Prostate gland (tissue), 2 donors: ENCODE data around the gene A3GALT2. TPM values are rescaled to one million over a fixed set of nuclear protein-coding genes. Genes with fewer than 3 reads are reported as not detected.

Source experiments
- DNase-seq: peaks from one replicate; pipeline ENCODE4 v3.0.0-alpha.2; 2019; ENCODE audit warnings: low spot score
- H3K27ac ChIP-seq, 2 donors: fragments of 200-600 bp; sonication (generic); 2 replicates each; pipeline ENCODE4 v1.5.1; 2017 to 2019
- H3K27me3 ChIP-seq: fragments of 200-600 bp; sonication (generic); replicated peaks from 2 replicates; pipeline ENCODE4 v1.5.1; 2019; ENCODE audit not compliant: insufficient read depth
- H3K36me3 ChIP-seq, 2 donors: fragments of 200-600 bp; sonication (generic); 1 replicate in 1 of 2; 2 replicates in 1 of 2; pipeline versions ENCODE4 v1.5.1 to v1.8.1; 2017 to 2019
- H3K4me1 ChIP-seq: fragments of 200-600 bp; sonication (generic); replicated peaks from 2 replicates; pipeline ENCODE4 v1.5.1; 2019
- H3K4me3 ChIP-seq, 2 donors: fragments of 200-600 bp; sonication (generic); 2 replicates each; pipeline ENCODE4 v1.5.1; 2017 to 2019
- H3K9me3 ChIP-seq: fragments of 200-600 bp; sonication (generic); 2 replicates; pipeline ENCODE4 v1.5.1; 2017
- POLR2A ChIP-seq: fragments of 450-650 bp; IDR thresholded peaks from one replicate; pipeline ENCODE4 v1.6.1; 2016; ENCODE audit warnings: antibody characterized with exemption, mild to moderate bottlenecking
- POLR2AphosphoS5 ChIP-seq: sonication (generic); formaldehyde crosslinking; IDR thresholded peaks from one replicate; pipeline ENCODE4 v1.6.1; 2017; ENCODE audit warnings: antibody characterized with exemption
- WGBS: methylation state at CpG from one replicate; pipeline ENCODE4 v1.1.5; 2018; 5-methylcytosine and 5-hydroxymethylcytosine counted together
- intact Hi-C: fragments of 100-400 bp; cut with DNase I; formaldehyde crosslinking; loops from one replicate; pipeline ENCODE4 v1.14.2; 2022
- total RNA-seq, 2 donors: library from RNA; depleted of rRNA; stranded (reverse); fragments of >200 nt; gene quantifications; one replicate each; pipeline ENCODE4 v1.1.0, GENCODE V29; 2016
- TF ChIP-seq, protein P1 (sequence below), 4 experiments: fragments of 200-600 bp in 2 of 4; fragments of 450-650 bp in 2 of 4; sonication (generic) in 2 of 4; IDR thresholded peaks; 1 replicate in 3 of 4; 2 replicates in 1 of 4; pipeline ENCODE4 v1.5.1; 2016 to 2019; ENCODE audit warnings: antibody characterized with exemption in 4 of 4, mild to moderate bottlenecking in 2 of 4, moderate library complexity in 2 of 4

A3GALT2 gene
- total RNA-seq, 2 donors from 2014 or later, result 0.46 TPM; not detected in 1

DNA sequence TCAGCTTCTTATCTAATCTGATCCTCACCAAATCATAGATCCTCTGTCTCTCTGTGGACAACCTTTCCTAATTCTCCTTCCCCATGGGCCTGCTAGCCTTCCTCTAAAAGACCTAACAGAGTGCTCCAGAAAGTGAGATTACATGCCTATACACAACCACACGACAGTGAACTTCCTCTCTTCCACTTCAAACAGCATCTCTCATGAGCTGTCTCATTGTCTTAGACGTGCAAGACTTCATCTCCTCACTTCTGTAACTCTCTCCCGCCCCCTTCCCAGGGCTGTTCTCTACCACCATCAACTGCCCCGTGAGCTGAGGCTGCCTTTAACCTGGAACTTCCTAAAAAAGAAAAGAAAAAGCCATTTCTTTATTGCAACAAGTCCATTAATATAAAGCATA lies 14.1 kb upstream of the A3GALT2 start:
- intact Hi-C loops, result no loop called here
- Histone ChIP-seq H3K4me1 (peaks cover 12% of the 10 kb centered on the region), H3K36me3 (peaks cover 5 to 6% of the 10 kb centered on the region in 2 donors), H3K4me3 (no peak overlapping the region), H3K27me3 (no peaks in the 10 kb centered on the region), H3K9me3 (no peaks in the 10 kb centered on the region), H3K27ac (peak overlapping the region in 1 of 2 donors; percentile 57)
- 40% methylated on average over 4 of the region's 4 CpGs for WGBS
- TF ChIP-seq POLR2A, result no peak
- no peak for TF ChIP-seq POLR2AphosphoS5
- TF ChIP-seq, protein P1, sequence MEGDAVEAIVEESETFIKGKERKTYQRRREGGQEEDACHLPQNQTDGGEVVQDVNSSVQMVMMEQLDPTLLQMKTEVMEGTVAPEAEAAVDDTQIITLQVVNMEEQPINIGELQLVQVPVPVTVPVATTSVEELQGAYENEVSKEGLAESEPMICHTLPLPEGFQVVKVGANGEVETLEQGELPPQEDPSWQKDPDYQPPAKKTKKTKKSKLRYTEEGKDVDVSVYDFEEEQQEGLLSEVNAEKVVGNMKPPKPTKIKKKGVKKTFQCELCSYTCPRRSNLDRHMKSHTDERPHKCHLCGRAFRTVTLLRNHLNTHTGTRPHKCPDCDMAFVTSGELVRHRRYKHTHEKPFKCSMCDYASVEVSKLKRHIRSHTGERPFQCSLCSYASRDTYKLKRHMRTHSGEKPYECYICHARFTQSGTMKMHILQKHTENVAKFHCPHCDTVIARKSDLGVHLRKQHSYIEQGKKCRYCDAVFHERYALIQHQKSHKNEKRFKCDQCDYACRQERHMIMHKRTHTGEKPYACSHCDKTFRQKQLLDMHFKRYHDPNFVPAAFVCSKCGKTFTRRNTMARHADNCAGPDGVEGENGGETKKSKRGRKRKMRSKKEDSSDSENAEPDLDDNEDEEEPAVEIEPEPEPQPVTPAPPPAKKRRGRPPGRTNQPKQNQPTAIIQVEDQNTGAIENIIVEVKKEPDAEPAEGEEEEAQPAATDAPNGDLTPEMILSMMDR (IDR thresholded peaks at IDR 0.05), result no peak
- DNase-seq, result no peak

DNA sequence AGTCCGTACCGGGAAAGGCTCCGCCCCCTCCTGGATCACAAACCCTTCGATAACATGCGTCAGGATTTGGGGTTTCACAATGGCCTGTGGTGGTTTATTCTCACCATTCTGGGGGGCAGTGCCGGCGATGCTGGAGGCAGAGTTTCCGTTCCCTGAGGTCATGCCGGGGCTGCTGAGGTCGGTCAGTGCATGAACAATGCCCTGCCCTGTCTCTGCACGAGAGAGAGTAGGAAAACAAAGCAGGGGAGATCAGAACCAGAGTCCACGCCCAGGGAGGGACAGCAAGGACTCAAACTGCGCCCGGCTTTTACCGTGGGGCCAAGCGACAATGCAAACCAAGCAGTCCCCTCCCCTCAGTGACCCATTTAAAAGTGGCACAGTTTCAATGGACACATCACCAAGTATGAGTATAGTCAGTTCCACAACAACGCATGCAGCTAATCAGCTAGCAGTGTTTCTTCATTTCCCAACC lies 13.2 kb upstream of the A3GALT2 start:
- Histone ChIP-seq H3K4me1 (peaks cover 3% of the 10 kb centered on the region), H3K9me3 (no peaks in the 10 kb centered on the region), H3K27ac (peak overlapping the region; percentile 50 to 57), H3K4me3 (no peak overlapping the region), H3K27me3 (no peaks in the 10 kb centered on the region), H3K36me3 (peaks cover 5 to 6% of the 10 kb centered on the region in 2 donors)
- TF ChIP-seq, protein P1 (IDR thresholded peaks at IDR 0.05), result no peak
- no peak for TF ChIP-seq POLR2A
- no peak for TF ChIP-seq POLR2AphosphoS5
- intact Hi-C loops, result loop anchor here (5.0 kb wide), 1 partner anchor 77 kb away; the partner anchor contains the start of gene ZNF362
- WGBS, result 36% methylated on average over 17 of the region's 17 CpGs
- no peak for DNase-seq

DNA sequence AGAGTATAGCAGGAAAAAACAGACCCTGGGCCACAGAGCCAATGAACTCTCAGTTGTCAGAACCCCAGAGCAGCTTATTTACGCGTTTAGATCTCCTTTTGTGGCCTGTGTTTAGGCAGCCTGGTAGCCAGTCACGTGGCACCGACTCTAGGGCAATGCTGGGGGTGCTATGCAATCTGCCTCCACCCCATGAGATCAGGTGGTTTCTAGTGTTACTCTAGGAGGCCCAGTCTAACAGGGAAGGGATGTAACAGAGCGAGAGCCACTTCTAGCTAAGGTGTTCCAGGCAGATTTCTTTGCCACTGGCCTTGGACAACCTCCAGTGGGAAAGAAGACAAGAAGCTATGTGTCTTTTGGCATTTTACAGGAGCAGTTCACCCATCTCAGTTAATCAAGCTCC lies 12.0 kb upstream of the A3GALT2 start:
- Histone ChIP-seq H3K9me3 (no peaks in the 10 kb centered on the region), H3K4me3 (no peak overlapping the region), H3K27ac (peak overlapping the region; percentile 50 to 57), H3K27me3 (no peaks in the 10 kb centered on the region), H3K4me1 (no peaks in the 10 kb centered on the region), H3K36me3 (peaks cover 5 to 11% of the 10 kb centered on the region in 2 donors)
- no peak for TF ChIP-seq POLR2AphosphoS5
- TF ChIP-seq, protein P1 (IDR thresholded peaks at IDR 0.05), result no peak
- no peak for TF ChIP-seq POLR2A
- DNase-seq, result no peak
- WGBS, result 35% methylated on average over 5 of the region's 5 CpGs
- intact Hi-C loops, result loop anchor here (5.0 kb wide), 1 partner anchor 76 kb away; the partner anchor contains the start of gene ZNF362

DNA sequence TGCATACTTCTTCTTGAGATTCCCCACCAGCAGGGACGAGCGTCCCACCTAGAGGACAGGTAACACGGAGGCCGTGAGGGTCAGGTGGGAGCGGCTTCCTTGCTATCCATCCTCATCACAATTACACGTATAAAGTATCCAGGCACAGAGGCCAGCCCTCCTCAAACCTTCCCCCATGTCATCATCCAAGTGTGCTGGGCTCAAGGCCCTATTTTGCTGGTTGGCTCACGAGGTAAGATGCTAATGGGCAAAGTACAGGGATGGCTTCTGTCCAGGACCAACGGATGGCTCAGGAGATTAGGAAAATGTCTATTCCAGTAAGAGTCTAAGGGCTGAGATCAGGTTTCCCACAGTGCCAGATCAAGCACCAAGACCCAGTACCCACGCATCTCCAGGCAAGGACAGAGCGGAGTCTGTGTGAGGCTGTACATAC lies 11.5 kb upstream of the A3GALT2 start:
- Histone ChIP-seq H3K27me3 (no peaks in the 10 kb centered on the region), H3K27ac (peak overlapping the region; percentile 50 to 57), H3K9me3 (no peaks in the 10 kb centered on the region), H3K4me1 (no peaks in the 10 kb centered on the region), H3K36me3 (peaks cover 5 to 11% of the 10 kb centered on the region in 2 donors), H3K4me3 (no peak overlapping the region)
- WGBS, result 65% methylated on average over 10 of the region's 10 CpGs
- no peak for TF ChIP-seq POLR2A
- no peak for TF ChIP-seq POLR2AphosphoS5
- TF ChIP-seq, protein P1 (IDR thresholded peaks at IDR 0.05), result no peak
- DNase-seq, result no peak
- intact Hi-C loops, result loop anchor here (5.0 kb wide), 1 partner anchor 75 kb away; the partner anchor contains the start of gene ZNF362
